ENCODE data around the gene UTS2B.

Gene UTS2B

GRCh38 chr3:191350396-191351090, 20.2 kb upstream of the UTS2B start:
- no peak for DNase-seq

- DNase-seq, result no peak
Measured at GRCh38 chr3:191348098-191348497, 17.8 kb upstream of the UTS2B start.

DNA sequence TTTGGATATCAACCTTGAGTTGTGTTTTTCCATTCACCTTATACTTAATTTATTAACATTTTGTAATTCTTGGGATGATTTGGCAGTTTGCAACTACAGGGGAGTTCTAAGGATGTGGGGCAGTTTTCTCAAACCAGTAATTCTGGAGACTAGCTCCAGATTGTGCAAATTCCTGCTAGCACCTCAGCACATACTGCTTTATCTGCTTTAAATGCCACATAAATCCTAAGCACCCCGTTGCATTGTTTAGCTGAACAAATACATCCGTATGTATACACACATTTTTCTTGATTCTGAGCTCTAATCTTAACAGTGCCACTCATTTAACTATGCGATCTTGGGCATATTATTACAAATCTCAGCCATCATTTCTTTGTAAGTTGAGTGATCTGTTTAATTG, 16.9 kb upstream of the UTS2B start:
- no peak for DNase-seq

DNA sequence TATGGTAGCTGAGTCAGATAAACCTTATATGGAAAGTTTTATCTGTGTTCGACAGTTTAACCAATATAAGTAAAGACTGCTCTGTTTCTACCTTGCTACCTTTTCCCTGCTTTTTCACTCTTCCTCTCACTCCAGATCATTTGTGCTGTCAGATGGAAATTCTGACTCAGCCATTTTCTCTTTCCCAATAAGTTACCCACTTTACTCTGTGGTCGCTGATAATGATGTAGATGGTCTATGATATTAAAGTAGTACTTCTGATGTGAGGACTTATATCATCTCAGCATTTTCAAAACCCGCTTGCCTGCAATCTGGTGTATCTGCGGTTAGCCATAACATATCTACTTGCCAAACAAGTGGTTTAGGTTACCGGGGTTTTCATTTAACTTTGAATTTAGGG, 15.0 kb upstream of the UTS2B start:
- no peak for DNase-seq

GRCh38 chr3:191343913-191344312, 13.6 kb upstream of the UTS2B start:
- DNase-seq, result no peak

DNA sequence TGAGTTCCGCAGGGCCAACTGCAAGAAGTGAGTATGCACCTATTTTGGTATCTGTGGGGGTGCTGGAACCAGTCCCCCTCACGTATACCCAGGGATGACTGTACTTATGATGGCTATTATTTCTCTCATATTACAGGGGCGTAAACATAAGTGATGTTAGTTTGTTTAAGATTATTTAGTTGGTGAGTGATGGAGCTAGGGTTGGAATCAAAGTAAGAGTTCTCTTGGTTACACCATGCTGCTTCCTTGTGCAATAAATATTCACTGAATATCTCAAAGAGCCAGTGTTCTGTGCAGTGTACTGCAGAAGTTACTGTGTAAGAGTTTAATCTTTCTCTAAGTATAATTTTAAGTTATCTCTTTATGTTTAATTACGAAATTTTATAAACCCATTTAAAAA, 12.8 kb upstream of the UTS2B start:
- no peak for DNase-seq

- no peak for DNase-seq
Measured at GRCh38 chr3:191342411-191342810, 12.1 kb upstream of the UTS2B start.

DNA sequence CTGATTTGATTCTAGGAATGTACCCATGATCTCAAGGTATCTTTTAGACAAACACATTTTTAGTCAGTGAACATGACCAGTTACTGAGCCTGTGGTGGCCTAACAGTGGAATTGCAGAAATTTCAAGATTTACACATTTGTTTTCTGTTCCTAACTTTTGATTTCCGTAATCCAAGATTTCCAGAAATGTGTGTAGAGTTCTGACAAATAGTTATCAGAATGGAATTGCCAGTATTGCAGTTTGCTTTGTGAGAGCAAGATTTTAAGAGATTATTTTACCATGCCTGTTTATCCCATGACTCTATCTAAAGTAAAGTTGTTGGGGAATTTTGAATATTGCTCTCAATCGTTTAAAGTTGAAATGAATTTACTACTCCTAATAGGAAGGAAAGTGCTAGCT, 11.7 kb upstream of the UTS2B start:
- no peak for DNase-seq

DNA sequence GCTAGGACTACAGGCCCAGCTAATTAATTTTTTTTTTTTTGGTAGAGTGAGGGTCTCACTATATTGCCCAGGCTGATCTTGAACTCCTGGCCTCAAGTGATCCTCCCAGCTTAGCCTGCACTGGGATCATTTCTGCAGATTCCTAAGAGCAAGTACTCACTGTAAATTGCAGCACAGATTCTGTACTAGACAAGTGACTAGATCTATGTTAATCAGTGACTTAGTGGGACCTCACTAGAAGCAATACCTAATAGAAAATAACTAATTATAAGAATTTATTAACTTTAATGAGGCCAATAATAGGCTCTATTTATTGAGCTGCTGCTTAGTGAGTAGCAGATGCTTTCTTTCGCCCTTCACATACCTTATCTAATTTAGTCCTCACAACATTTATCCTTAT, 10.6 kb upstream of the UTS2B start:
- no peak for DNase-seq

GRCh38 chr3:191340351-191340750, 10.0 kb upstream of the UTS2B start:
- no peak for DNase-seq

GRCh38 chr3:191339316-191339917, 9.1 kb upstream of the UTS2B start:
- no peak for DNase-seq

- no peak for DNase-seq
Measured at GRCh38 chr3:191338177-191338488, 7.8 kb upstream of the UTS2B start.

- DNase-seq, result no peak
Measured at GRCh38 chr3:191336833-191337232, 6.5 kb upstream of the UTS2B start.

- no peak for DNase-seq
Measured at GRCh38 chr3:191334346-191334893, 4.1 kb upstream of the UTS2B start.

GRCh38 chr3:191333298-191333880, 3.1 kb upstream of the UTS2B start:
- DNase-seq, result no peak

DNA sequence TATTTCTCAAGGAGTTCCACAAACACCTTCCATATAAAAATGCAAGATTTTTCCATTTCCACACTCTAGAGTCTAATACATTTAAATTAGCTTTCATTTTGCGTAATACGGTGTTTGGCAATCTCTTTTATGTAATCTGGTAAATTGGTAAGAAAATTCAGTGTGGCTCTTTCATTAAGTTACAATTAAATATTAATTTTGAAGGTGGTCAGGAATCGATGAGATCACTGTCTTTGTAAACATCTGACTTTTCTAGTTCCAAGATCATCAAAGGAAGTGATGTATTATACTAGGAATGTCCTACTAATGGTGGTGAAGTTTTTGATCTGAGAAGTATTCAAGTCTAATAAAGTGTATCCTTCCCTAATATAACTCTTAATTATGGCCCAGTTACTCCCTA, 1.1 kb upstream of the UTS2B start:
- DNase-seq, result no peak

DNA sequence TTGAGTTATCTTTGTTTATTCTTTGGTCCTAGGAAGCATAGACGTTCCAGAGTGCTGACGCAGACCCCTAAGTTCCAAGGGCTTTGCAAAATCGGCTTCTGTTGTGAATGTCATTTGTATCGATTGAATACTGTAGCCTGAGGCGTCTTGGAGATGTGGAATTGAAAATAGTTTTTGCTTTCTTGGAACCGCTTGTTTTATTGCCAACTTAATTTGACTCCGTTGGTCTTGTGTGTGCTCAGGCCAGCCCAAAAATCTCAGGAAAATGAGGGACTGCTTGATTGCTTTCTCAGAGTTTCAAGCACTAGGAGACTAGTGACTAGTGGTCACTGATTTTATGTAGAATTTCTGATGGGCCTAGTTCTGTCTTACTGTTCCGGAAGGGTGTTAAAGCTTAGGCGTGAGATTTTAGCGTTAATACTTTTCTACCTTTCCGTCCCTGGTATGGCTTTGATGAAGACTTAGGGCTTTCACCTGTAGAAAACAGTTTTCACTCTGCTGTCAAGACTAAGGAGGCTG, 263 bp upstream of the UTS2B start:
- DNase-seq, result no peak

DNA sequence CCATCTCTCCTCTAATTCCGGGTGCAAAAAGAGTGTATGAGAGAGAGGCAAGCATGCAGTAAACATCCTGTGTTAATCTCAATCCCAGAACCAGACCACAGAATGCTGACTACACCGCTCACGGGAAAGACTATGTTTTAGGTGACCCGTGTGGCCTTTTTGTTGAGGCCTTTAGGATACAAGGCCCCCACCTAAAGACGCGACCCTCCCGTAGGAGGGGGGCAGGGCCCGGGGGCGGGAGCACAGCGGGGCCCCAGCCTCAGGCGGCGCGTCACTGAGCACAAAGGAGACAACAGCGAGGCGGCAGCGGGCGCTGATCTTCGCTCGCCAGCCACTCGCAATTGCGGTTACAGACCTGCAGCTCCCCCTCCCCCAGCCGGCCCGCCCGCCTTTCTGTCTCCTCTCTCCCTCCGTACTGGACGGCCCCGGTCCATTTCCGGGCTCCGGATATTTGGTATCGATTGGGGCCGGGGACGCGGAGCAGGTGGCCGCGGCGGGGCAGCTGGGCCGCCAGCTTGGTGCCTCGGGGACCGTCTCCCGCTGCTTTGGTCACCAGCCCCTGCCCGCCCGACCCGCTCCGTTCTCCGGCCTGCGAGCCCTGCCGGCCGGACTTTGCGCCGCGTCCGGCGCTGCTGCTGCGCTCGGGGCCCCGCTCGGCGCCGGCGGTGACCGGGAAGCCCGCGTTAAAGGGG, 1.2 kb downstream of the UTS2B start, which contains the start of gene CCDC50:
Gene CCDC50 (plus strand): TSS at position 433 of the 692 bp plus-strand sequence. CDS start 281 bp downstream, outside the sequence.
- peak; percentile 17 for DNase-seq

- DNase-seq, result no peak
Measured at GRCh38 chr3:191328383-191328961, 1.9 kb downstream of the UTS2B start.

- no peak for DNase-seq
Measured at GRCh38 chr3:191327526-191327925, 2.8 kb downstream of the UTS2B start.

DNA sequence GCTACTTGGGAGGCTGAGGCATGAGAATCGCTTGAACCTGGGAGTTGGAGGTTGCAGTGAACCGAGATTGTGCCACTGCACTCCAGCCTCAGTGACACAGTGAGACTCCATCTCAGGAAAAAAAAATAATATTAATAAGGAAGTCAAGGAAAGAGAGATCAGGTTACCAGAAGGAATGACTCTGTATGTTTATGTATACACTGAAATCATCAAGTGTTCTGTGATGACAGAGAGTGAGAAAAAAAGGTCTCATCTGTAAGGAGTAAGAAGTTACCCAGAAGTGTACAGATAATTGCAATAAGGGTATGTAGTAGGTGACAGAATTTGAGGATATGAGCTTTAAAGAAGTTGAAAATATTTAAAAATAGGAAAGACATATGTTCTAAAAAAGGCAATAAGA, 5.4 kb downstream of the UTS2B start:
- DNase-seq, result no peak

DNA sequence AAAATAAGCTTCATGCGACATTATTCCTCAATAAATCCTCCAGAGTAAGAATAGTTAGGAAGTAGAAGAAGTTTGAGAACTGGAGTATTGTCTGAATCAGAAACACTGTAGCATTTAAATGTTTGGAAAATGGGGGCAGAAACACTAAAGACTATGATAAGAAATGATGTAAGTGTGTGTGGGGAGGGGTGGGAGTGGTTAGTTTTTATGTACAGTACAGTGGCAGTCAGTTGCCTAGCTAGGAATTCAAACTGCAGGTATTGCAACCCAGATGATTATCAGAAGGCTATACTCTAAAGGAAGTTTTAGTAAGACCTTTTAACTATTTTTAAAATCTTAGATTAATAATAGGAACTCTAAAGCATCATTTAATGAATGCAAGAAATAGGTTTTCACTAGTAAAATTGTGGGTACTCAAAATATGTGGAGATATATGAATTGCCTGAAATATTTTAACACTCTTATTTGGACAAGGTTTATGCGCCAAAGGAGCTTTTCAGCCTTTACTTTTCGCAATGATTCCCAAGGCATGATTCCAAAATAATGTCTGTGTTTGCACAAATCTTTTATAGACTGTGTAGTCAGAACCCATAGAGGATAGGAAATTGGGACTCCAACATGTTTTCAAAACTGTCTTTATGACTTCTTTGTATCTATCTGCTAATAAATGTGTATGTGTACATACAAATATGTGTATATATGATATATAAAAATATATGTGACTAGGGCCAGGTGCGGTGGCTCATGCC, 9.1 kb downstream of the UTS2B start:
- DNase-seq, result no peak

Measured in activated naive CD4-positive, alpha-beta T cell treated with anti-CD3 and anti-CD28 coated beads, Interleukin-2, amount 50 U/mL, for 16 hours (primary cell).